Endothelial cell of umbilical vein (primary cell): ENCODE data around the gene EFCAB8. TPM values are rescaled to one million over a fixed set of nuclear protein-coding genes. Genes with fewer than 3 reads are reported as not detected.

Experiments used
- BruUV-seq: library from RNA; stranded (reverse); fragments of 400-500 nt; replicated peaks from 2 replicates; lab custom pipeline; 2021; lab: Mats Ljungman, UMichigan
- CTCF ChIA-PET: fragments of 300-600, 350-600 bp; sonication (Branson Sonifier 250); formaldehyde crosslinking; loops from one replicate; lab custom pipeline; 2021; ENCODE audit warnings: antibody characterized with exemption, inconsistent platforms; lab: Charles Lee
- POLR2A ChIA-PET: fragments of 300-600, 350-600 bp; sonication (Branson Sonifier 250); formaldehyde crosslinking; loops from one replicate; lab custom pipeline; 2021; ENCODE audit warnings: antibody characterized with exemption, inconsistent platforms; lab: Charles Lee
- DNase-seq: peaks from one replicate; pipeline ENCODE4 v3.0.0-alpha.2; 2011; ENCODE audit warnings: low read depth, low spot score
- FAIRE-seq: peaks from 2 replicates; lab custom pipeline; 2011; peaks lifted over from hg19 to GRCh38; lab: Jason Lieb, UNC
- H2AFZ ChIP-seq: 2 replicates; pipeline ENCODE4 v1.6.0; 2012; ENCODE audit warnings: low read depth, low read length, control low read depth, inconsistent platforms
- H3K27ac ChIP-seq: 2 replicates; pipeline ENCODE4 v1.5.1; 2011; ENCODE audit warnings: low read depth, mild to moderate bottlenecking, control low read depth, low read length, moderate library complexity; ENCODE audit not compliant: insufficient read depth
- H3K27me3 ChIP-seq, 2 experiments: 2 replicates each; pipeline versions ENCODE4 v1.6.0 to v1.6.1; 2011; ENCODE audit warnings: low read length in 2 of 2, mixed read lengths in 1 of 2; ENCODE audit not compliant: control insufficient read depth in 2 of 2, insufficient read depth in 2 of 2
- H3K36me3 ChIP-seq, 2 experiments: 2 replicates in 1 of 2; 3 replicates in 1 of 2; pipeline ENCODE4 v1.5.1; 2011; ENCODE audit warnings: low read length in 2 of 2, mild to moderate bottlenecking in 1 of 2, moderate library complexity in 1 of 2; ENCODE audit not compliant: control insufficient read depth in 2 of 2, insufficient read depth in 2 of 2; ENCODE audit errors: extremely low read depth in 1 of 2
- H3K4me1 ChIP-seq: 3 replicates; pipeline ENCODE4 v1.5.1; 2011; ENCODE audit warnings: mild to moderate bottlenecking, low read length; ENCODE audit not compliant: control insufficient read depth, insufficient read depth; ENCODE audit errors: extremely low read depth
- H3K4me2 ChIP-seq: 2 replicates; pipeline ENCODE4 v1.6.1; 2011; ENCODE audit warnings: low read length, control low read depth, mixed read lengths; ENCODE audit not compliant: insufficient read depth
- H3K4me3 ChIP-seq, 3 experiments: fragments of 200-600 bp in 1 of 3; sonication (generic), shearing (Covaris generic) in 1 of 3; replicated peaks in 1 of 3; 2 replicates each; pipeline ENCODE4 v1.5.1; 2011 to 2016; ENCODE audit warnings: control low read depth in 3 of 3, low read length in 3 of 3, mild to moderate bottlenecking in 2 of 3, inconsistent platforms in 1 of 3, low read depth in 1 of 3, moderate library complexity in 1 of 3; ENCODE audit not compliant: insufficient read depth in 1 of 3
- H3K79me2 ChIP-seq: 2 replicates; pipeline ENCODE4 v1.6.0; 2012; ENCODE audit warnings: low read length, inconsistent platforms; ENCODE audit not compliant: control insufficient read depth, insufficient read depth
- H3K9ac ChIP-seq: replicated peaks from 2 replicates; pipeline ENCODE3; 2011; ENCODE audit warnings: low read length, control low read depth; ENCODE audit not compliant: insufficient read depth; ENCODE audit errors: extremely low read depth
- H3K9me1 ChIP-seq: replicated peaks from 3 replicates; pipeline ENCODE4 v1.6.0; 2011; ENCODE audit warnings: mild to moderate bottlenecking, low read length; ENCODE audit not compliant: control insufficient read depth, insufficient read depth; ENCODE audit errors: extremely low read depth
- H3K9me3 ChIP-seq: replicated peaks from 2 replicates; pipeline ENCODE4 v1.5.1; 2012; ENCODE audit warnings: low read length, inconsistent platforms; ENCODE audit not compliant: control insufficient read depth, insufficient read depth
- H4K20me1 ChIP-seq: replicated peaks from 2 replicates; pipeline ENCODE3; 2011; ENCODE audit warnings: mild to moderate bottlenecking, low read length; ENCODE audit not compliant: control insufficient read depth, insufficient read depth; ENCODE audit errors: extremely low read depth
- CTCF ChIP-seq, 2 donors: IDR thresholded peaks; 1 replicate in 1 of 2; 2 replicates in 1 of 2; pipeline ENCODE4 v1.5.1; 2011; ENCODE audit warnings: low read length in 2 of 2, mild to moderate bottlenecking in 2 of 2, moderate library complexity in 2 of 2, control low read depth in 1 of 2, inconsistent platforms in 1 of 2, low read depth in 1 of 2; ENCODE audit not compliant: insufficient read depth in 1 of 2; ENCODE audit errors: extremely low read depth in 1 of 2
- EZH2 ChIP-seq: IDR thresholded peaks from 2 replicates; pipeline ENCODE4 v1.6.1; 2012; ENCODE audit warnings: borderline replicate concordance, low read depth, mild to moderate bottlenecking, moderate library complexity, low read length, inconsistent platforms; ENCODE audit not compliant: severe bottlenecking
- FOS ChIP-seq: IDR thresholded peaks from 2 replicates; pipeline ENCODE4 v1.6.1; 2011; ENCODE audit warnings: mild to moderate bottlenecking, low read length, moderate library complexity, borderline replicate concordance; ENCODE audit not compliant: insufficient read depth
- GATA2 ChIP-seq: IDR thresholded peaks from 2 replicates; pipeline ENCODE4 v1.7.0; 2011; ENCODE audit warnings: low read depth, mild to moderate bottlenecking, moderate library complexity, mixed read lengths, low read length; ENCODE audit not compliant: insufficient read length, insufficient read depth
- JUN ChIP-seq: IDR thresholded peaks from 2 replicates; pipeline ENCODE4 v1.6.1; 2011; ENCODE audit warnings: borderline replicate concordance, low read depth; ENCODE audit not compliant: insufficient read length, insufficient read depth
- MYC ChIP-seq: IDR thresholded peaks from one replicate; pipeline ENCODE4 v1.6.1; 2011; ENCODE audit warnings: mild to moderate bottlenecking, low read depth, low read length
- POLR2A ChIP-seq: IDR thresholded peaks from 2 replicates; pipeline ENCODE4 v1.6.1; 2012; ENCODE audit warnings: low read depth, mild to moderate bottlenecking, control low read depth, low read length
- POLR2AphosphoS5 ChIP-seq: IDR thresholded peaks from 2 replicates; pipeline ENCODE4 v1.6.1; 2012; ENCODE audit warnings: low read depth, mild to moderate bottlenecking, control low read depth, low read length, moderate library complexity; ENCODE audit not compliant: insufficient read depth
- dilution Hi-C: fragments of 300-500 bp; cut with MboI; formaldehyde crosslinking; loops from one replicate; pipeline ENCODE4 v1.15.0; 2019; ENCODE audit warnings: low sequenced_read_pairs; ENCODE audit not compliant: extremely low pct_ligation_motif_present
- intact Hi-C: fragments of 100-400 bp; cut with micrococcal nuclease; formaldehyde crosslinking; loops from one replicate; pipeline ENCODE4 v1.10.0; 2022
- polyA plus RNA-seq, 4 experiments: library from polyadenylated mRNA; depleted of rRNA in 3 of 4; stranded (reverse) in 3 of 4; unstranded in 1 of 4; fragments of >200 nt; gene quantifications; 2 replicates each; pipeline versions ENCODE4 v1.2.1 to v1.2.3, GENCODE V29; 2011 to 2012; ENCODE audit warnings: missing spikeins in 1 of 4
- total RNA-seq: library from RNA; stranded (reverse); gene quantifications from 2 replicates; pipeline ENCODE4 v1.2.3, GENCODE V29; 2021
- TF ChIP-seq, protein P1 (sequence below): IDR thresholded peaks from 2 replicates; pipeline ENCODE4 v1.6.1; 2011; ENCODE audit not compliant: insufficient read depth, insufficient read length

Gene EFCAB8
- total and polyA plus RNA-seq, 2 donors (not counting 3 experiments of a cell fraction or from before 2014, with no cell fraction given), result 0.01 to 0.31 TPM

GRCh38 chr20:32977281-32978008, 118.7 kb downstream of the EFCAB8 start:
- TF ChIP-seq GATA2 (no peak), EZH2 (no peak), POLR2AphosphoS5 (no peak), FOS (no peak), JUN (no peak), MYC (no peak), CTCF (IDR thresholded peaks at IDR 0.05; ENCODE audit: extremely low read depth in 1 of 2, insufficient read depth in 1 of 2, low read depth in 1 of 2, low read length in 2 of 2) (no peak), POLR2A (no peak)
- TF ChIP-seq, protein P1, sequence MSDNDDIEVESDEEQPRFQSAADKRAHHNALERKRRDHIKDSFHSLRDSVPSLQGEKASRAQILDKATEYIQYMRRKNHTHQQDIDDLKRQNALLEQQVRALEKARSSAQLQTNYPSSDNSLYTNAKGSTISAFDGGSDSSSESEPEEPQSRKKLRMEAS, result no peak
- Histone ChIP-seq H3K27ac (no peak overlapping the region), H3K4me1 (peaks cover 2% of the 10 kb centered on the region), H3K36me3 (no peaks in the 10 kb centered on the region), H3K4me3 (no peak overlapping the region), H2AFZ (no peak overlapping the region), H3K9me3 (no peaks in the 10 kb centered on the region), H3K9me1 (no peaks in the 10 kb centered on the region), H3K27me3 (peaks cover 0 to 1% of the 10 kb centered on the region in 2 experiments), H4K20me1 (no peaks in the 10 kb centered on the region), H3K4me2 (no peak overlapping the region), H3K9ac (no peak overlapping the region), H3K79me2 (no peaks in the 10 kb centered on the region)
- DNase-seq (no peak), FAIRE-seq (no peak)
- intact Hi-C loops, result no loop called here
- BruUV-seq, result no TSS peak
- ChIA-PET CTCF (interaction anchor here (0.8 kb wide), 1 partner anchor 27 kb away, joined by 3 read pairs; the partner anchor contains the start of gene SUN5), POLR2A (no interaction called here)
- dilution Hi-C loops, result no loop called here
